IPS-18a (cell line): ENCODE results near the gene CHTF8.

Experiments
- H3K27ac ChIP-seq: one replicate; pipeline ENCODE4 v1.5.1; 2013; ENCODE audit warnings: low read length
- H3K27me3 ChIP-seq: one replicate; pipeline ENCODE4 v1.6.1; 2013; ENCODE audit warnings: mild to moderate bottlenecking, low read length; ENCODE audit not compliant: control insufficient read depth, insufficient read depth
- H3K36me3 ChIP-seq: one replicate; pipeline ENCODE4 v1.6.1; 2013; ENCODE audit warnings: low read depth, low read length; ENCODE audit not compliant: control insufficient read depth
- H3K4me1 ChIP-seq: one replicate; pipeline ENCODE4 v1.6.1; 2013; ENCODE audit warnings: low read depth, low read length; ENCODE audit not compliant: control insufficient read depth
- H3K4me3 ChIP-seq: one replicate; pipeline ENCODE4 v1.5.1; 2013; ENCODE audit warnings: low read length
- H3K9ac ChIP-seq: one replicate; pipeline ENCODE4 v1.6.1; 2013; ENCODE audit warnings: mild to moderate bottlenecking, low read length, moderate library complexity
- H3K9me3 ChIP-seq: one replicate; pipeline ENCODE4 v1.6.1; 2013; ENCODE audit warnings: low read depth, low read length; ENCODE audit not compliant: control insufficient read depth

CHTF8 gene

GRCh38 chr16:69118468-69118867, 13.9 kb downstream of the CHTF8 start:
- H3K27me3 ChIP-seq, result no peaks in the 10 kb centered on the region
- no peak overlapping the region for H3K4me3 ChIP-seq
- H3K4me1 ChIP-seq, result no peaks in the 10 kb centered on the region
- no peak overlapping the region for H3K9ac ChIP-seq
- H3K27ac ChIP-seq, result no peak overlapping the region
- no peaks in the 10 kb centered on the region for H3K9me3 ChIP-seq
- H3K36me3 ChIP-seq, result peaks cover 77% of the 10 kb centered on the region

DNA sequence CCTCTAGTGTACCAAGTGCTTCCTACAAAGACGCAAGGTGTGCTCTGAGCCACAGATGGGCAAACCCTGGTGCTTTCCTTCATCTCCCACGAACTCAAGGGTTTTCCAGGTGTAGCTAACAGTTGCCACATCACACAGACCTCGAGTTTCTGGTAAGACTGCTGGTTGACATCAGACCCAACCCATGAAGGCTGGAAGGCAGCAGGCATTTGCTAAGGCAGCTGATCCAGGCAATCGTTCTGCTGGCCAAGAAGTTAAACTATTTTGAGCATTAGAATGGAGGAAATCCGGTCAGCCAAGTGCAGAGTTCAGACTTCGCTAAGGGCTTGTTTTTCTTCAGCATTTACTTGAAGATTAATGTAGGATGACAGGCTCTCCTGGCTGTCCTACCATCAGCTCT, 15.5 kb downstream of the CHTF8 start:
- Histone ChIP-seq H3K36me3 (peaks cover 87% of the 10 kb centered on the region), H3K27me3 (no peaks in the 10 kb centered on the region), H3K4me1 (no peaks in the 10 kb centered on the region), H3K9ac (no peak overlapping the region), H3K4me3 (no peak overlapping the region), H3K27ac (no peak overlapping the region), H3K9me3 (no peaks in the 10 kb centered on the region)

DNA sequence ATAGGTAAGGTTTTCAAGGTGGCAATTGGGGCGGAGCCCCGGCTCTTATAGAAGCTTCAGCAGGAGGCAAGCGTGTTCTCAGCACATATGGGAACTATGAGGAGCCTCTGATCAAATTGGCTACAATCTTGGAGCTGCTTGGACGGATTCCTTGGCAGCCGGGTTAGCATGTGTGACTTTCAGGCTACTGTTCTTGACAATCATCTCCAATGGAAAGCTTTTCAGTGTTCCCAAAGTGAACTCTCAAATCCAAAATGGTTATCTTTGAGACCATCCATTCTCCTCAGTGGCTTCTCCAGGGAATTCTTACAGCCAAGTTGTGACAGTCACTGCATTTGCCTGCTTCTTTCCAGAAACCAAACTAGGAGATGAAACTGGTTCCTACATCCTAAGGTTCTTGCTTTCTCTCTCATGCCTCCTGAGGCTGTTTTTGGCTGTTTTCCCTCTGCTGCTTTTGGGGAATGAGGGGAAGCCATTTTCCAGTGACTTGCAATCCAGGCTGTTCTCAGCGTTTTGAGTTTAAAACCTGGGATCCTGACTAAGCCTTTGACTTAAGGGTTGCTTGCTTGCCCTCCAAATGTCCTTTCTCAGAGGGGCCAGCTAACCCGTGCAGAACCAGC, 16.0 kb downstream of the CHTF8 start:
- H3K4me3 ChIP-seq, result no peak overlapping the region
- no peaks in the 10 kb centered on the region for H3K9me3 ChIP-seq
- H3K27me3 ChIP-seq, result no peaks in the 10 kb centered on the region
- H3K9ac ChIP-seq, result no peak overlapping the region
- no peaks in the 10 kb centered on the region for H3K4me1 ChIP-seq
- H3K36me3 ChIP-seq, result peaks cover 93% of the 10 kb centered on the region
- no peak overlapping the region for H3K27ac ChIP-seq

GRCh38 chr16:69115837-69116236, 16.6 kb downstream of the CHTF8 start:
- no peak overlapping the region for H3K27ac ChIP-seq
- no peaks in the 10 kb centered on the region for H3K4me1 ChIP-seq
- no peaks in the 10 kb centered on the region for H3K9me3 ChIP-seq
- no peak overlapping the region for H3K4me3 ChIP-seq
- H3K27me3 ChIP-seq, result no peaks in the 10 kb centered on the region
- peaks cover 92% of the 10 kb centered on the region for H3K36me3 ChIP-seq
- no peak overlapping the region for H3K9ac ChIP-seq

DNA sequence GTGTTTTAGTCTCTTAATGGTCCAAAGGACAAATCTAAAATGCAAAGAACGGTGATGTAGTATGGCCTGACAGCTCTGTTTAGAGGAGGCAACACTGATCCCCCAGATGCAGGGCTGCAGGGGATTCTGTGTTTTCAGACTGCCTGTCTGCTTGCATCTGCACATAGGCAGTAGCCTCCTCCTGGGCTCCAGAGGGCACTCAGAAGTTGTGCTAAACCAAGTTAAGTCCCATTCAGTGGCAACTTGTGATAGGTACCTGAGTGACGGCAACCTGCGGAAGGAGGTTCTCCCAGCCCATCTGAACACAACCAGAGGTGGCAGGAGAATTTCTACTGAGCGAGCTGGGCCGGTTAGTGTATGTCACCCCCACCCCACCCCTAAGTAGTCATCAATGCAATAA, 17.0 kb downstream of the CHTF8 start:
- no peaks in the 10 kb centered on the region for H3K27me3 ChIP-seq
- no peak overlapping the region for H3K27ac ChIP-seq
- H3K9ac ChIP-seq, result no peak overlapping the region
- H3K36me3 ChIP-seq, result peaks cover 92% of the 10 kb centered on the region
- H3K9me3 ChIP-seq, result no peaks in the 10 kb centered on the region
- no peaks in the 10 kb centered on the region for H3K4me1 ChIP-seq
- no peak overlapping the region for H3K4me3 ChIP-seq

DNA sequence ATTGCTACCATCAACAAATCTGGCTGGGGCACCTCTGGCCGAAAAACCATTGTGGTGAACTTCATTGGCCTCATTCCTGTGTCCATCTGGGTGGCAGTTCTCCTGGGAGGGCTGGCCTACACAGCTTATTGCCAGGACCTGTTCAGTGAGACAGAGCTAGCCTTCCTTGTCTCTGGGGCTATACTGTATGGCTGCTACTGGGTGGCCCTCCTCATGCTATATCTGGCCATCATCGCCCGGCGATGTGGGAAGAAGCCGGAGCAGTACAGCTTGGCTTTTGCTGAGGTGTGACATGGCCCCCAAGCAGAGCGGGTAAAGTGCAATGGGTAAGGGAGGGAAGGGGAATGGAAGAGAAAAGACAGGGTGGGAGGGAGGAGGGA, 17.4 kb downstream of the CHTF8 start:
- Histone ChIP-seq H3K4me1 (no peaks in the 10 kb centered on the region), H3K27ac (no peak overlapping the region), H3K9me3 (no peaks in the 10 kb centered on the region), H3K4me3 (no peak overlapping the region), H3K9ac (no peak overlapping the region), H3K36me3 (peaks cover 90% of the 10 kb centered on the region), H3K27me3 (no peaks in the 10 kb centered on the region)

DNA sequence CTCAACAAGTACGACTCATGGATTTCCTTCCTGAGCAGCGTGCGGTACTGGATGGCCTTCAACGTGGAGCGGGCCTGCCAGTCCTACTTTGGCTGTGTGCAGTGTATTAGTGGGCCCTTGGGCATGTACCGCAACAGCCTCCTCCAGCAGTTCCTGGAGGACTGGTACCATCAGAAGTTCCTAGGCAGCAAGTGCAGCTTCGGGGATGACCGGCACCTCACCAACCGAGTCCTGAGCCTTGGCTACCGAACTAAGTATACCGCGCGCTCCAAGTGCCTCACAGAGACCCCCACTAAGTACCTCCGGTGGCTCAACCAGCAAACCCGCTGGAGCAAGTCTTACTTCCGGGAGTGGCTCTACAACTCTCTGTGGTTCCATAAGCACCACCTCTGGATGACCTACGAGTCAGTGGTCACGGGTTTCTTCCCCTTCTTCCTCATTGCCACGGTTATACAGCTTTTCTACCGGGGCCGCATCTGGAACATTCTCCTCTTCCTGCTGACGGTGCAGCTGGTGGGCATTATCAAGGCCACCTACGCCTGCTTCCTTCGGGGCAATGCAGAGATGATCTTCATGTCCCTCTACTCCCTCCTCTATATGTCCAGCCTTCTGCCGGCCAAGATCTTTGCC, 17.9 kb downstream of the CHTF8 start:
- Histone ChIP-seq H3K36me3 (peaks cover 90% of the 10 kb centered on the region), H3K27me3 (no peaks in the 10 kb centered on the region), H3K27ac (no peak overlapping the region), H3K4me3 (no peak overlapping the region), H3K9me3 (no peaks in the 10 kb centered on the region), H3K4me1 (no peaks in the 10 kb centered on the region), H3K9ac (no peak overlapping the region)

DNA sequence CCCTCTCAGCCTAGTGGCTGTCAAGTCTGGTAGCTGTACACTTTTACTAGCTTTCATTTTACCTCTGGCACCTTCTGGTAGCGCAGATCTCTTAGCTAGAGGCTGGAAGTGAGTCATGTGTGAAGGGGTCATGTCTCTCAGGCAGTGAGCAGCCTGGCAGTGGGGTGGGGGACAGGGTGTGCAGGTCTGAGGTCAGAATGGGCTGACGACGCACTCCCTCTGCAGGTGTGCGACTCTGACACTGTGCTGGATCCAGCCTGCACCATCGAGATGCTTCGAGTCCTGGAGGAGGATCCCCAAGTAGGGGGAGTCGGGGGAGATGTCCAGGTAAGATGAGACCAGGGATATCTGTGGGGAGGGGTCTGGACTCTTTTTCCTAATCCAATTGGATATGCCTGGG, 19.2 kb downstream of the CHTF8 start:
- Histone ChIP-seq H3K36me3 (peaks cover 81% of the 10 kb centered on the region), H3K9me3 (no peaks in the 10 kb centered on the region), H3K27me3 (no peaks in the 10 kb centered on the region), H3K9ac (no peak overlapping the region), H3K27ac (no peak overlapping the region), H3K4me1 (peaks cover 5% of the 10 kb centered on the region), H3K4me3 (no peak overlapping the region)

DNA sequence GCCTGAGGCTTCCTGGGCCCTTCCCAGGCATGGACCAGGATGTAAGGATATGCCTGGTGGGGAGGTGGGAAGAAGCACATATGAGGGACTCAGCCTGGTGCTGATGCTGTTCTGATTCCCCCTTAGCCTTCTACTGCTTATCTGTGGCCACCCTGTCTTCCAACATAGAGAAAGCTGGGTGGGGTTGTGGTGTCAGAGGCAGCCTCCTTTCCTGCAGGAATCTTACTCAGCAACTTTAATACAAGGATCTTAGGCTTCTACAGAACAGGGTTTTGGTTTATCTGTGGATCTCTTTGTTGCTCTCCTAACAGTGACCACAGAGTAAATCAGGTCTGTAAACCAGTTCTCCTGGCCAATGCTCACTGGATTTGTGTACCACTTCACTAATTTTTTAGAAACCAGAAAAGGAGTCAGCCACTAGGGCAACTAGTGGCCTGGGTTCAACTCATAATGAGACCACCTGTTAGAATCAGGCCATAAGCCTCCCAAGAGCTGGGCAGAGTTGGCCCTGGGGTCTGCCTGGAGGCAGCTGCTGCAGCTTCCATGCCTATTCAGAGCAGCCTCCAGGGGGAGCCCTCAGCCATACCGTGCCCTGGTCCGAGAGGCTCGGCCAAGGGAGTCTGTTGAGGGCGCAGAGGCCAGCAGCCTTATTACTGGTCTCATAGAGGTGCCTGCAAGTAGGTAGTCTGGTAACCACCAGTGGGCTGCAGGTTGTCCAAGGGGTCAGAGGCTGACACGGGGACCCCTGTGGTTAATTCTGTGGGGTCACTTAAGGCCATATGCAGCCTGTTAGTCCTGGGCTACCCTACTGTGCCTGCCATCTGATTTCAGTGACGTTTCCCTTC, 19.9 kb downstream of the CHTF8 start:
- Histone ChIP-seq H3K4me1 (peaks cover 5% of the 10 kb centered on the region), H3K27ac (no peak overlapping the region), H3K4me3 (no peak overlapping the region), H3K9me3 (no peaks in the 10 kb centered on the region), H3K27me3 (no peaks in the 10 kb centered on the region), H3K36me3 (peaks cover 74% of the 10 kb centered on the region), H3K9ac (no peak overlapping the region)

DNA sequence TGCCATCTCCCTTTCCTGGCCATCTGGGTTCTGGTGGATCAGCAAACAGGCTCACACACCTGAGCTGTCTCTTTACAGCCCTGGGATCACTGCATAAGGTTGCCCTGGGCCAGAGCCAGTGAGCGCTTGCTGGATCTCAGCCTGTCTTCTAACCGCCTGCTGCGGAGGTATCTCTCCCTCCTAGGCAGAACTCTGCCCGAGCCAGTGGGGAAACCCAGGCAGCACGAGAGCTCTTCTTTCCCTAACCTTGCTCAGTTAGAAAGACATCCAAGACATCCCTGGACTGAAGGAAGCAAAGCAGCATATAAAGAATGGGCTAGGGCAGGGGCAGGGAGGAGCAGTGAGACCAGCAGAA, 20.5 kb downstream of the CHTF8 start:
- H3K9me3 ChIP-seq, result no peaks in the 10 kb centered on the region
- H3K27ac ChIP-seq, result no peak overlapping the region
- no peaks in the 10 kb centered on the region for H3K27me3 ChIP-seq
- H3K36me3 ChIP-seq, result peaks cover 67% of the 10 kb centered on the region
- no peak overlapping the region for H3K4me3 ChIP-seq
- no peak overlapping the region for H3K9ac ChIP-seq
- peaks cover 5% of the 10 kb centered on the region for H3K4me1 ChIP-seq

DNA sequence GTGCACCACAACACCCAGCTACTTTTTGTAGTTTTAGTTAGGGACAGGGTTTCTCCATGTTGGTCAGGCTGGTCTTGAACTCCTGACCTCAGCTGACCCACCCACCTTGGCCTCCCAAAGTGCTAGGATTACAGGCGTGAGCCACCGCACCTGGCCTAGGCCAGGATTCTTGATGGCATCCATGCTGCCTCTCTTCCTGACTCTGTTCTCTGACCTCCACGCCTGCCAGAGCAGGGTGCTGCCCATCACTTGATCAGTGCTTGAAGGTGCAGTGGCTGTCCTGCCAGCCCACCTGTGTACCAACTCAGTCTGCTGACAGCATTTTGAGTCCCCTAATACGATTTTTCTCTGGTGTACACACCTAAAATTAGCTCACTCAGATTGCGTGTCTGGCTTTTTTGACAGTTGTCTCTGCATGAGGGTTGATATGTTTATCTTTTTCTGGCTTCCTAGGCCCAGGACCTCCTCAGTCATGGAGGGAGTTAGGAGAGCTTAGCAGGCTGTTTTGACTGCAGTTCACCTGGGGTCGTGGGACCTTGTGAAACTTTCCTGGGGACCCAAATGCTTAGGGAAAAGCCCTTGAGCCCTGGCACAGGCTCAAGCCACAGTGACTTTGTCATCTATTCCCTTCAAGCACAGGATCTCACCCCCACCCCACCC, 21.0 kb downstream of the CHTF8 start:
- Histone ChIP-seq H3K9me3 (no peaks in the 10 kb centered on the region), H3K4me1 (peaks cover 5% of the 10 kb centered on the region), H3K36me3 (peaks cover 62% of the 10 kb centered on the region), H3K27me3 (no peaks in the 10 kb centered on the region), H3K9ac (no peak overlapping the region), H3K4me3 (no peak overlapping the region), H3K27ac (no peak overlapping the region)
